DND-41 (cell line): ENCODE data around the gene PI16.

Experiments used
- CTCF ChIP-seq: IDR thresholded peaks from 2 replicates; pipeline ENCODE4 v1.5.1; 2012; ENCODE audit warnings: borderline replicate concordance, low read length, moderate library complexity, mild to moderate bottlenecking; ENCODE audit not compliant: poor library complexity, severe bottlenecking; ENCODE audit errors: extremely low read depth
- EZH2 ChIP-seq: IDR thresholded peaks from 3 replicates; pipeline ENCODE4 v1.6.1; 2012; ENCODE audit warnings: borderline replicate concordance, low read depth, mild to moderate bottlenecking, moderate library complexity, low read length, inconsistent platforms; ENCODE audit not compliant: severe bottlenecking

- TF ChIP-seq CTCF: no peak
- no peak for TF ChIP-seq EZH2
Observed at GRCh38 chr6:36964349-36964748, 9.8 kb downstream of the PI16 start.
